Measurements from ENCODE around the gene FRMD4A.

FRMD4A gene

GRCh38 chr10:13942035-13942434 lies 388.7 kb downstream of the FRMD4A start:
- Histone ChIP-seq H3K27ac (ENCODE audit: low read length) (no peak overlapping the region), H2AFZ (ENCODE audit: low read depth, low read length) (no peak overlapping the region), H3K9me3 (ENCODE audit: insufficient read depth, low read length, severe bottlenecking) (no peaks in the 10 kb centered on the region), H3K9ac (ENCODE audit: low read depth, low read length) (no peak overlapping the region), H3K36me3 (ENCODE audit: insufficient read depth, low read length) (no peaks in the 10 kb centered on the region), H3K4me2 (ENCODE audit: insufficient read depth, low read length) (no peak overlapping the region), H3K79me2 (ENCODE audit: insufficient read depth, low read length) (no peaks in the 10 kb centered on the region), H3K27me3 (ENCODE audit: insufficient read depth, low read length, poor library complexity) (no peaks in the 10 kb centered on the region), H3K4me1 (ENCODE audit: insufficient read depth, low read length) (no peaks in the 10 kb centered on the region), H3K4me3 (ENCODE audit: low read depth in 1 of 2, low read length in 2 of 2) (no peak overlapping the region), H4K20me1 (ENCODE audit: insufficient read depth, low read length) (no peaks in the 10 kb centered on the region)
- TF ChIP-seq EZH2 (IDR thresholded peaks at IDR 0.05; ENCODE audit: borderline replicate concordance, low read depth, low read length, severe bottlenecking) (no peak), CTCF (IDR thresholded peaks at IDR 0.05; ENCODE audit: borderline replicate concordance, extremely low read depth, low read length, poor library complexity, severe bottlenecking) (no peak)
- DNase-seq (no peak), ATAC-seq (ENCODE audit: insufficient read depth, low read depth) (no peak)

GRCh38 chr10:13939391-13939790 lies 391.3 kb downstream of the FRMD4A start:
- Histone ChIP-seq H3K27ac (ENCODE audit: low read length) (no peak overlapping the region), H2AFZ (ENCODE audit: low read depth, low read length) (no peak overlapping the region), H3K79me2 (ENCODE audit: insufficient read depth, low read length) (no peaks in the 10 kb centered on the region), H3K4me1 (ENCODE audit: insufficient read depth, low read length) (no peaks in the 10 kb centered on the region), H3K9ac (ENCODE audit: low read depth, low read length) (no peak overlapping the region), H3K4me2 (ENCODE audit: insufficient read depth, low read length) (no peak overlapping the region), H4K20me1 (ENCODE audit: insufficient read depth, low read length) (no peaks in the 10 kb centered on the region), H3K9me3 (ENCODE audit: insufficient read depth, low read length, severe bottlenecking) (no peaks in the 10 kb centered on the region), H3K36me3 (ENCODE audit: insufficient read depth, low read length) (no peaks in the 10 kb centered on the region), H3K27me3 (ENCODE audit: insufficient read depth, low read length, poor library complexity) (no peaks in the 10 kb centered on the region), H3K4me3 (ENCODE audit: low read depth in 1 of 2, low read length in 2 of 2) (no peak overlapping the region)
- DNase-seq (no peak), ATAC-seq (ENCODE audit: insufficient read depth, low read depth) (no peak)
- TF ChIP-seq EZH2 (IDR thresholded peaks at IDR 0.05; ENCODE audit: borderline replicate concordance, low read depth, low read length, severe bottlenecking), result no peak
- no peak for TF ChIP-seq CTCF (IDR thresholded peaks at IDR 0.05; ENCODE audit: borderline replicate concordance, extremely low read depth, low read length, poor library complexity, severe bottlenecking)

DNA sequence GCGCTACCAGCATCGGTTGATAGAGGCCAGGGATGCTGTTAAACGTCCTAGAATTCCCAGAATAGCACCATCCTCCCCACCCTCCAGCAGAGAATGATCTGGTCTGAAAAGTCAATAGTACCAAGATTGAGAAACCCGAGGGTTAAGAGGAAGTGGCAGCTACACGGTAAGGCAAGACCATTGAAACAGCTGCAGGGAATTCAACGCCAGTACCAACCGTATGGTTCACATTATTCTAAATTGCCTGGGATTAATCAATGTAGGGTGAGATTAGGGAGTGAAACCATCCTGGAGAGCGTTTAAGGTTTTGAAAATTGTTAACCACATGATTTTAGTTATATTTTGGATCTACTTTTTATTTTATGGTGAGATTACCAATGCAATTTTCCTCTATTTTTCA lies 391.8 kb downstream of the FRMD4A start:
- H3K27me3 ChIP-seq (ENCODE audit: insufficient read depth, low read length, poor library complexity), result no peaks in the 10 kb centered on the region
- H3K9me3 ChIP-seq (ENCODE audit: insufficient read depth, low read length, severe bottlenecking), result no peaks in the 10 kb centered on the region
- DNase-seq (no peak), ATAC-seq (ENCODE audit: insufficient read depth, low read depth) (no peak)
- H3K79me2 ChIP-seq (ENCODE audit: insufficient read depth, low read length), result no peaks in the 10 kb centered on the region
- H3K4me3 ChIP-seq (ENCODE audit: low read depth in 1 of 2, low read length in 2 of 2), result no peak overlapping the region
- H2AFZ ChIP-seq (ENCODE audit: low read depth, low read length), result no peak overlapping the region
- TF ChIP-seq EZH2 (IDR thresholded peaks at IDR 0.05; ENCODE audit: borderline replicate concordance, low read depth, low read length, severe bottlenecking) (no peak), CTCF (IDR thresholded peaks at IDR 0.05; ENCODE audit: borderline replicate concordance, extremely low read depth, low read length, poor library complexity, severe bottlenecking) (no peak)
- no peaks in the 10 kb centered on the region for H4K20me1 ChIP-seq (ENCODE audit: insufficient read depth, low read length)
- no peak overlapping the region for H3K4me2 ChIP-seq (ENCODE audit: insufficient read depth, low read length)
- no peak overlapping the region for H3K27ac ChIP-seq (ENCODE audit: low read length)
- no peaks in the 10 kb centered on the region for H3K4me1 ChIP-seq (ENCODE audit: insufficient read depth, low read length)
- H3K36me3 ChIP-seq (ENCODE audit: insufficient read depth, low read length), result no peaks in the 10 kb centered on the region
- H3K9ac ChIP-seq (ENCODE audit: low read depth, low read length), result no peak overlapping the region

GRCh38 chr10:13936826-13937225 lies 393.9 kb downstream of the FRMD4A start:
- Histone ChIP-seq H3K9me3 (ENCODE audit: insufficient read depth, low read length, severe bottlenecking) (no peaks in the 10 kb centered on the region), H2AFZ (ENCODE audit: low read depth, low read length) (no peak overlapping the region), H3K4me2 (ENCODE audit: insufficient read depth, low read length) (no peak overlapping the region), H3K4me3 (ENCODE audit: low read depth in 1 of 2, low read length in 2 of 2) (no peak overlapping the region), H3K9ac (ENCODE audit: low read depth, low read length) (no peak overlapping the region), H3K79me2 (ENCODE audit: insufficient read depth, low read length) (no peaks in the 10 kb centered on the region), H3K27me3 (ENCODE audit: insufficient read depth, low read length, poor library complexity) (peaks cover 3% of the 10 kb centered on the region), H3K4me1 (ENCODE audit: insufficient read depth, low read length) (no peaks in the 10 kb centered on the region), H3K27ac (ENCODE audit: low read length) (no peak overlapping the region), H3K36me3 (ENCODE audit: insufficient read depth, low read length) (no peaks in the 10 kb centered on the region), H4K20me1 (ENCODE audit: insufficient read depth, low read length) (no peaks in the 10 kb centered on the region)
- ATAC-seq (ENCODE audit: insufficient read depth, low read depth), result no peak
- no peak for DNase-seq
- TF ChIP-seq CTCF (IDR thresholded peaks at IDR 0.05; ENCODE audit: borderline replicate concordance, extremely low read depth, low read length, poor library complexity, severe bottlenecking) (no peak), EZH2 (IDR thresholded peaks at IDR 0.05; ENCODE audit: borderline replicate concordance, low read depth, low read length, severe bottlenecking) (no peak)
